ENCODE data around the gene KLHDC3. TPM values are rescaled to one million over a fixed set of nuclear protein-coding genes. Genes with fewer than 3 reads are reported as not detected.

The KLHDC3 gene
- total and polyA plus RNA-seq, 2 of the 13 experiments (the other 11 are each of a cell fraction or from before 2014, with no cell fraction given): 78.3 to 91.5 TPM

DNA sequence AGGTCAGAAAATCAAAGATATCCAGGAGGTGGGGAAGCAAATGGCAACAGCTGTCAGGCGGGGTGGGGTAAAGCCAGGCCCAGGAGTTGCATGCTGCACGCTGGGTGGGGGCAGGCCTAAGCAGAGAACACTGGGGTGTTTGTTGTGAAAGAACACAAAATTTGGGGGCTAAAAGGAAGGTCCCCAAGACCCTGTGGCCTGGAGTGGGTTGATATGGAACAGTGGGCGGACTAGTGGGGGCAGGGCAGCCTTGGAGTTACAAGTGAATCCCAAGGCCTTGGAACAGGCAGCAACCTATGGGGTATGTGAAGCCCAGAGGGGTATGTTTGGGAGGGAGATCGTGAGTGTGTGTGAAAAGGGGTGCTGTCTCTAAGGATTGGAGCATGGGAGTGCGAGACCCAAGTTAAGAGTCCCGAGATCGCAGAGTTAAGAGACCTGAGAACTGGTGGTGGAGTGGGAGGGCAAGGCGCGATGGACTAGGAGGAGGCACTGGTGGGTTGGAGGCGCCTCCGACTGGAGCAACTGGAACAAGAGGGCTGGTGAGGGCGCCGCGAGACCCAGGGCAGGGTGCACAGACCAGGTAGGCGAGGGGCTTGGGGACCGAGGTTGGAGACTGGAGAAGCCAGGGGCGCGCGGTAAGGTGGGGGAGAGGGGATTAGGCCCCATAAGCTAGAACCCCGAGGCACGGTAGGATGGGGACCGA, 38.9 kb downstream of the KLHDC3 start (continued):
- TF ChIP-seq TGIF2 (CRISPR knock-in tag; IDR thresholded peaks at IDR 0.05): 0 out of 2 replicates have a peak, but pooled peaks have one; percentile 17
- TF ChIP-seq ZNF484 (CRISPR knock-in tag; IDR thresholded peaks at IDR 0.05; ENCODE audit: borderline replicate concordance, low read depth): no peak
- 0 out of 2 replicates have a peak, but pooled peaks have one; percentile 15 for TF ChIP-seq ZNF224 (CRISPR knock-in tag; IDR thresholded peaks at IDR 0.05)
- 0 out of 2 replicates have a peak, but pooled peaks have one; percentile 37 for TF ChIP-seq RFXAP (CRISPR knock-in tag; IDR thresholded peaks at IDR 0.05; ENCODE audit: borderline replicate concordance)
- TF ChIP-seq ZNF121 (CRISPR knock-in tag; IDR thresholded peaks at IDR 0.05): no peak
- TF ChIP-seq CBX5 (CRISPR knock-in tag; IDR thresholded peaks at IDR 0.05; ENCODE audit: borderline replicate concordance): no peak
- TF ChIP-seq NFRKB (IDR thresholded peaks at IDR 0.05): no peak
- TF ChIP-seq, protein P1, sequence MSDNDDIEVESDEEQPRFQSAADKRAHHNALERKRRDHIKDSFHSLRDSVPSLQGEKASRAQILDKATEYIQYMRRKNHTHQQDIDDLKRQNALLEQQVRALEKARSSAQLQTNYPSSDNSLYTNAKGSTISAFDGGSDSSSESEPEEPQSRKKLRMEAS (IDR thresholded peaks at IDR 0.05): peak; percentile 11; the same call in 1 of the 2 replicates
- TF ChIP-seq DR1 (CRISPR knock-in tag; IDR thresholded peaks at IDR 0.05): no peak
- TF ChIP-seq NFE2L1 (CRISPR knock-in tag; IDR thresholded peaks at IDR 0.05; ENCODE audit: borderline replicate concordance): no peak; the same call in 1 of the 2 replicates
- no peak for TF ChIP-seq ZNF713 (CRISPR knock-in tag; IDR thresholded peaks at IDR 0.05)
- no peak for TF ChIP-seq ZSCAN21 (CRISPR knock-in tag; IDR thresholded peaks at IDR 0.05; ENCODE audit: borderline replicate concordance)
- peak; percentile 3; the same call in 1 of the 2 replicates for TF ChIP-seq STAG1 (CRISPR knock-in tag; IDR thresholded peaks at IDR 0.05)
- TF ChIP-seq ZNF232 (CRISPR knock-in tag; IDR thresholded peaks at IDR 0.05; ENCODE audit: borderline replicate concordance): 0 out of 2 replicates have a peak, but pooled peaks have one; percentile 20
- TF ChIP-seq TSC22D2 (CRISPR knock-in tag; IDR thresholded peaks at IDR 0.05; ENCODE audit: borderline replicate concordance): no peak
- 0 out of 2 replicates have a peak, but pooled peaks have one; percentile 41 for TF ChIP-seq ZFP41 (CRISPR knock-in tag; IDR thresholded peaks at IDR 0.05; ENCODE audit: borderline replicate concordance)
- no peak for TF ChIP-seq ZNF781 (CRISPR knock-in tag; IDR thresholded peaks at IDR 0.05; ENCODE audit: borderline replicate concordance, not compliant biosample characterization)
- TF ChIP-seq IRX3 (CRISPR knock-in tag; IDR thresholded peaks at IDR 0.05; ENCODE audit: borderline replicate concordance, low read depth): no peak
- TF ChIP-seq CBX1 (IDR thresholded peaks at IDR 0.05; ENCODE audit: low read depth): no peak
- TF ChIP-seq, protein P2, sequence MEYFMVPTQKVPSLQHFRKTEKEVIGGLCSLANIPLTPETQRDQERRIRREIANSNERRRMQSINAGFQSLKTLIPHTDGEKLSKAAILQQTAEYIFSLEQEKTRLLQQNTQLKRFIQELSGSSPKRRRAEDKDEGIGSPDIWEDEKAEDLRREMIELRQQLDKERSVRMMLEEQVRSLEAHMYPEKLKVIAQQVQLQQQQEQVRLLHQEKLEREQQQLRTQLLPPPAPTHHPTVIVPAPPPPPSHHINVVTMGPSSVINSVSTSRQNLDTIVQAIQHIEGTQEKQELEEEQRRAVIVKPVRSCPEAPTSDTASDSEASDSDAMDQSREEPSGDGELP (IDR thresholded peaks at IDR 0.05; ENCODE audit: borderline replicate concordance, low read depth): peak; percentile 29; the same call in 1 of the 2 replicates
- TF ChIP-seq, protein P3, sequence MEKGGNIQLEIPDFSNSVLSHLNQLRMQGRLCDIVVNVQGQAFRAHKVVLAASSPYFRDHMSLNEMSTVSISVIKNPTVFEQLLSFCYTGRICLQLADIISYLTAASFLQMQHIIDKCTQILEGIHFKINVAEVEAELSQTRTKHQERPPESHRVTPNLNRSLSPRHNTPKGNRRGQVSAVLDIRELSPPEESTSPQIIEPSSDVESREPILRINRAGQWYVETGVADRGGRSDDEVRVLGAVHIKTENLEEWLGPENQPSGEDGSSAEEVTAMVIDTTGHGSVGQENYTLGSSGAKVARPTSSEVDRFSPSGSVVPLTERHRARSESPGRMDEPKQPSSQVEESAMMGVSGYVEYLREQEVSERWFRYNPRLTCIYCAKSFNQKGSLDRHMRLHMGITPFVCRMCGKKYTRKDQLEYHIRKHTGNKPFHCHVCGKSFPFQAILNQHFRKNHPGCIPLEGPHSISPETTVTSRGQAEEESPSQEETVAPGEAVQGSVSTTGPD (CRISPR knock-in tag; IDR thresholded peaks at IDR 0.05): 0 out of 2 replicates have a peak, but pooled peaks have one; percentile 3
- 0 out of 2 replicates have a peak, but pooled peaks have one; percentile 32 for TF ChIP-seq TEAD2 (CRISPR knock-in tag; IDR thresholded peaks at IDR 0.05)
- TF ChIP-seq ISL2 (CRISPR knock-in tag; IDR thresholded peaks at IDR 0.05): no peak
- peak; percentile 34; the same call in 1 of the 2 replicates for TF ChIP-seq ZNF550 (CRISPR knock-in tag; IDR thresholded peaks at IDR 0.05; ENCODE audit: borderline replicate concordance)
- TF ChIP-seq ZFY (CRISPR knock-in tag; IDR thresholded peaks at IDR 0.05): no peak
- peak; percentile 46; the same call in 1 of the 2 replicates for TF ChIP-seq ZC3H4 (CRISPR knock-in tag; IDR thresholded peaks at IDR 0.05; ENCODE audit: borderline replicate concordance)
- 0 out of 2 replicates have a peak, but pooled peaks have one; percentile 72 for TF ChIP-seq MTF2 (CRISPR knock-in tag; IDR thresholded peaks at IDR 0.05; ENCODE audit: borderline replicate concordance)
